Uterus (tissue), 2 donors: ENCODE data around the gene PRKAA2.

Experiments used
- CTCF ChIP-seq, 4 experiments: fragments of 200-600 bp in 2 of 4; fragments of 450-650 bp in 2 of 4; sonication (generic) in 2 of 4; IDR thresholded peaks; one replicate each; pipeline ENCODE4 v1.5.1; 2016 to 2019; ENCODE audit warnings: antibody characterized with exemption in 4 of 4, mild to moderate bottlenecking in 2 of 4, moderate library complexity in 1 of 4
- POLR2A ChIP-seq, 2 donors: fragments of 450-650 bp; IDR thresholded peaks; one replicate each; pipeline ENCODE4 v1.6.1; 2016; ENCODE audit warnings: antibody characterized with exemption in 2 of 2, mild to moderate bottlenecking in 1 of 2, moderate library complexity in 1 of 2

DNA sequence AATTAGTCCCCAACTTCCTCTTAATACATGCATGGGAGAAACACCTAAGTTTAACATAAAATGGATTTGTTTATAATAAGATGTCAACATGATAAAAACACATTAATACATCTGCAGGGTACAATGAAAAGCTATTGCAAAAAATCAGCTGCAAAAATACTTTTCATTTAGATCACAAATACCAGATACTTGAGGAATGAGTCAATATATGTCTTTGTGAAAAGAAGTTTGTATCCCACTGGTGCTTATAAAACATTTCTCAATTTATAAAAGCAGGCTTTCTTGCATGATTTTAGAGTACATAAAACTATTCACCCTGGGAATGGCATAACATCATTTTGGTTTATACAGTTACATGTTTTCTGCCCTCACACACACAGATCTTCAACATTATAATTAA, 18.6 kb upstream of the PRKAA2 start:
- TF ChIP-seq CTCF (IDR thresholded peaks at IDR 0.05) (no peak), POLR2A (IDR thresholded peaks at IDR 0.05) (no peak)
